DOHH2 (cell line): ENCODE measurements around the gene MAML2.

Source experiments
- H3F3A ChIP-seq: fragments of 200-600 bp; sonication (generic), shearing (Covaris generic); 2 replicates; pipeline ENCODE4 v1.6.0; 2016; ENCODE audit warnings: antibody characterized with exemption, mild to moderate bottlenecking; ENCODE audit not compliant: control insufficient read depth, insufficient read depth
- H3K27ac ChIP-seq: fragments of 200-600 bp; sonication (generic); 2 replicates; pipeline ENCODE4 v1.5.1; 2014; ENCODE audit warnings: low read depth, mild to moderate bottlenecking, low read length, moderate library complexity
- H3K27me3 ChIP-seq: fragments of 200-600 bp; sonication (generic); 2 replicates; pipeline ENCODE4 v1.6.1; 2014; ENCODE audit warnings: mild to moderate bottlenecking, low read length, mixed read lengths; ENCODE audit not compliant: control insufficient read depth
- H3K36me3 ChIP-seq: fragments of 200-600 bp; sonication (generic); 2 replicates; pipeline ENCODE4 v1.6.1; 2014; ENCODE audit warnings: mild to moderate bottlenecking, low read length, moderate library complexity, mixed read lengths; ENCODE audit not compliant: control insufficient read depth
- H3K4me1 ChIP-seq: fragments of 200-600 bp; sonication (generic); 2 replicates; pipeline ENCODE4 v1.6.1; 2014; ENCODE audit warnings: mild to moderate bottlenecking, low read length, mixed read lengths; ENCODE audit not compliant: control insufficient read depth
- H3K4me2 ChIP-seq: fragments of 200-600 bp; sonication (generic); 2 replicates; pipeline ENCODE4 v1.6.0; 2014; ENCODE audit warnings: mild to moderate bottlenecking, low read length, moderate library complexity
- H3K4me3 ChIP-seq: fragments of 200-600 bp; sonication (generic); 2 replicates; pipeline ENCODE4 v1.5.1; 2014; ENCODE audit warnings: mild to moderate bottlenecking, low read length, mixed read lengths
- H3K79me2 ChIP-seq: fragments of 200-600 bp; sonication (generic); 2 replicates; pipeline ENCODE4 v1.6.1; 2014; ENCODE audit warnings: mild to moderate bottlenecking, low read length, mixed read lengths; ENCODE audit not compliant: control insufficient read depth
- H3K9me2 ChIP-seq: fragments of 200-600 bp; sonication (generic); replicated peaks from 2 replicates; pipeline ENCODE4 v1.6.1; 2014; ENCODE audit warnings: mild to moderate bottlenecking, low read length, mixed read lengths; ENCODE audit not compliant: control insufficient read depth
- H3K9me3 ChIP-seq: fragments of 200-600 bp; sonication (generic); 2 replicates; pipeline ENCODE4 v1.6.1; 2014; ENCODE audit warnings: antibody characterized with exemption, low read length, mixed read lengths; ENCODE audit not compliant: control insufficient read depth, insufficient read depth
- H4K20me1 ChIP-seq: fragments of 200-600 bp; sonication (generic); 2 replicates; pipeline ENCODE4 v1.6.0; 2014; ENCODE audit warnings: low read depth, mild to moderate bottlenecking, antibody characterized with exemption, low read length, moderate library complexity; ENCODE audit not compliant: control insufficient read depth, insufficient read depth
- EZH2phosphoT487 ChIP-seq: fragments of 200-600 bp; sonication (generic); IDR thresholded peaks from 2 replicates; pipeline ENCODE4 v1.6.1; 2017; ENCODE audit warnings: borderline replicate concordance, mild to moderate bottlenecking, antibody characterized with exemption, low read length, moderate library complexity, mixed read lengths
- TF ChIP-seq, protein P1 (sequence below): fragments of 200-600 bp; sonication (generic); IDR thresholded peaks from one replicate; pipeline ENCODE4 v1.5.1; 2014; ENCODE audit warnings: antibody characterized with exemption, mild to moderate bottlenecking, low read depth, low read length; ENCODE audit not compliant: poor library complexity, severe bottlenecking

Gene MAML2

DNA sequence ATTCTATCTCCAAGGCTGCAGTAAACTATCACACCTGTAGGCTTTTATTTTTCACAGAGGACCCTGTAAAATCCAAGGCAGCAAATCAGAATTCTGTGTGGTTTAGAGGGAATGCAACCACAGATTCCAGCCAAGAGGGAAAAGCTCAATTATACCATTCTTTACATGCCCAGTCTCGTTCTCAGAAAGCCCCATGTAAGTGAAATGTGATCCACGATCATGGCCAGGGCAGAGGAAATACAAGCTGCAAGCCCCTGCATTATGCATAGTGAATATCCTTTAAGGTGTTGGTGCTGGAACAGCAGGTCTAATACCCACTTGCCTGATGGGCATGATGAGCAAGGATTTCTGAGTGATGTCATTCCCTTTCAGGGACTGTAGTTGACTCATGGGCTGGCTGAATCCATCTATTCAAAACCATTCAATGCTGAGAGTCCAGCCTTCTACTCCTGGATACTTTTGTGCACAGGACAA is 220.4 kb downstream of the MAML2 start:
- no peaks in the 10 kb centered on the region for H3K9me2 ChIP-seq
- no peaks in the 10 kb centered on the region for H3K36me3 ChIP-seq
- H3K27ac ChIP-seq: no peak overlapping the region
- no peak overlapping the region for H3K4me2 ChIP-seq
- no peaks in the 10 kb centered on the region for H3K27me3 ChIP-seq
- H3F3A ChIP-seq: no peaks in the 10 kb centered on the region
- H4K20me1 ChIP-seq: no peaks in the 10 kb centered on the region
- peaks cover 5% of the 10 kb centered on the region; the same call in 1 of the 2 replicates for H3K4me1 ChIP-seq
- no peak for TF ChIP-seq EZH2phosphoT487
- TF ChIP-seq, protein P1, sequence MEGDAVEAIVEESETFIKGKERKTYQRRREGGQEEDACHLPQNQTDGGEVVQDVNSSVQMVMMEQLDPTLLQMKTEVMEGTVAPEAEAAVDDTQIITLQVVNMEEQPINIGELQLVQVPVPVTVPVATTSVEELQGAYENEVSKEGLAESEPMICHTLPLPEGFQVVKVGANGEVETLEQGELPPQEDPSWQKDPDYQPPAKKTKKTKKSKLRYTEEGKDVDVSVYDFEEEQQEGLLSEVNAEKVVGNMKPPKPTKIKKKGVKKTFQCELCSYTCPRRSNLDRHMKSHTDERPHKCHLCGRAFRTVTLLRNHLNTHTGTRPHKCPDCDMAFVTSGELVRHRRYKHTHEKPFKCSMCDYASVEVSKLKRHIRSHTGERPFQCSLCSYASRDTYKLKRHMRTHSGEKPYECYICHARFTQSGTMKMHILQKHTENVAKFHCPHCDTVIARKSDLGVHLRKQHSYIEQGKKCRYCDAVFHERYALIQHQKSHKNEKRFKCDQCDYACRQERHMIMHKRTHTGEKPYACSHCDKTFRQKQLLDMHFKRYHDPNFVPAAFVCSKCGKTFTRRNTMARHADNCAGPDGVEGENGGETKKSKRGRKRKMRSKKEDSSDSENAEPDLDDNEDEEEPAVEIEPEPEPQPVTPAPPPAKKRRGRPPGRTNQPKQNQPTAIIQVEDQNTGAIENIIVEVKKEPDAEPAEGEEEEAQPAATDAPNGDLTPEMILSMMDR: no peak
- H3K9me3 ChIP-seq: no peaks in the 10 kb centered on the region
- H3K79me2 ChIP-seq: no peaks in the 10 kb centered on the region
- H3K4me3 ChIP-seq: no peak overlapping the region

DNA sequence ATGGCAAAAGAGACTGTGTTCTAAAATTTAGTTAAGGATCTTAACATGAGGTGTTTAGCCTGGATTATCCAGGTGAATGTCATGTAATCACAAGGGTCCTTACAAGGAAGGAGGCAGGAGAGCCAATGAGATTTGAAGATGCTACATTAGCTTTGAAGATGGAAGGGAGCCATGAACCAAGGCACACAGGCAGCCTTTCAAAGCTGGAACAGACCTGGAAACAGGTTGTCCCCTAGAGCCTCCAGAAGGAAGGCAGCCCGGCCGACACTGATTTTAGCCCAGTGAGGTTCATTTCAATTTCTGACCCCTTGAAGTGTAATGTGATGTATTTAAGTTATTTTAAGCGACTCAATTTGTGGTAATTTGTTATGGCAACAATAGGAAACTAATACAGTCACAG is 223.8 kb downstream of the MAML2 start:
- Histone ChIP-seq H3K4me2 (no peak overlapping the region), H3K27me3 (no peaks in the 10 kb centered on the region), H3F3A (no peaks in the 10 kb centered on the region), H3K4me3 (no peak overlapping the region), H3K36me3 (no peaks in the 10 kb centered on the region), H3K9me2 (no peaks in the 10 kb centered on the region), H3K4me1 (peaks cover 5% of the 10 kb centered on the region; the same call in 1 of the 2 replicates), H3K79me2 (no peaks in the 10 kb centered on the region), H3K27ac (no peak overlapping the region), H4K20me1 (no peaks in the 10 kb centered on the region), H3K9me3 (no peaks in the 10 kb centered on the region)
- TF ChIP-seq EZH2phosphoT487: no peak
- TF ChIP-seq, protein P1: no peak

DNA sequence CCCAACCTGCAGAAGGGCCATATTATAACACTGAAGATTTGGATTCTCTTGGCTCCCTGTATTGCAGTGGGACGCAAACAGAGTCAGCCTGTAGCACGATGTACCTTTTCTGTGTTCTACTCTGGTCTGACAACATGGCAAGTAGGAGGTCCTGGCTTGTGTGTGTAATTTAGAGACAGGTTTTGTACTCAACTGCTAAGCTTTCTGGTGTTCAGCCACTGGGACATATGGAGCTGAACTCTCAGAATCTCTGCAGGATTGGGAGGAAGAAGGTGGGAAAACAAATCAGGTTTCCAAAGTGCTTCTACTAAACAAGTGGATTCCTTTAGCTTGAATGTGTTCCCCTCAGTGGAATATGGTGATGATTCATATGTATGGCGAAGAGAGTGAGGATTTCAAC is 226.6 kb downstream of the MAML2 start:
- Histone ChIP-seq H3K4me3 (no peak overlapping the region), H3K9me2 (no peaks in the 10 kb centered on the region), H3K27me3 (no peaks in the 10 kb centered on the region), H3F3A (no peaks in the 10 kb centered on the region), H3K27ac (no peak overlapping the region), H3K4me2 (no peak overlapping the region), H3K9me3 (no peaks in the 10 kb centered on the region), H3K79me2 (no peaks in the 10 kb centered on the region), H3K4me1 (no peaks in the 10 kb centered on the region), H4K20me1 (no peaks in the 10 kb centered on the region), H3K36me3 (no peaks in the 10 kb centered on the region)
- TF ChIP-seq, protein P1: no peak
- no peak for TF ChIP-seq EZH2phosphoT487
